ENCODE data around the gene TBX3.
A peak's percentile ranks its signal among the peaks of the same experiment; 100 is the strongest.

- TF ChIP-seq GATA2 (IDR thresholded peaks at IDR 0.05; ENCODE audit: low read depth, low read length) (peak; percentile 15; the same call in 1 of the 2 replicates), GATA3 (IDR thresholded peaks at IDR 0.05; ENCODE audit: low read depth, low read length) (no peak)
These were observed 12.2 kb downstream of the TBX3 start for GRCh38 chr12:114671443-114672411.

Measured in SH-SY5Y (cell line).